K562 (cell line): ENCODE measurements around the gene RAB3C. TPM values are rescaled to one million over a fixed set of nuclear protein-coding genes. Genes with fewer than 3 reads are reported as not detected.

Experiments
- ATAC-seq: fragments of 200-7000 bp; cut with Tn5 transposase; 3 replicates; pipeline ENCODE4 v1.9.1; 2020; ENCODE audit warnings: moderate library complexity
- BruUV-seq: library from RNA; stranded (reverse); fragments of 400-500 nt; replicated peaks from 2 replicates; lab custom pipeline; 2021; lab: Mats Ljungman, UMichigan
- CTCF ChIA-PET: fragments of 300-600 bp; formaldehyde crosslinking; extraction: SDS; loops from one replicate; lab custom pipeline; 2021; ENCODE audit warnings: low intra/inter-chr PET ratio; lab: Yijun Ruan, JAX
- POLR2A ChIA-PET: fragments of 300-600, 350-650 bp; sonication (Branson Sonifier 250); formaldehyde crosslinking; extraction: SDS; loops from one replicate; lab custom pipeline; 2021; ENCODE audit warnings: antibody characterized with exemption, inconsistent platforms; lab: Yijun Ruan, JAX
- DNase-seq, 4 experiments: peaks; one replicate each; pipeline versions ENCODE4 v3.0.0 to v3.0.0-alpha.2; 2011 to 2018; ENCODE audit warnings: low spot score in 3 of 4, mixed read lengths in 3 of 4; ENCODE audit errors: extremely low read depth in 1 of 4
- FAIRE-seq: peaks from 2 replicates; lab custom pipeline; 2011; peaks lifted over from hg19 to GRCh38; lab: Jason Lieb, UNC
- H2AFZ ChIP-seq: 2 replicates; pipeline ENCODE4 v1.6.0; 2011; ENCODE audit warnings: low read depth, low read length, control low read depth, inconsistent platforms
- H3K27ac ChIP-seq: fragments of 200-600 bp; 3 replicates; pipeline ENCODE4 v1.8.0; 2011; ENCODE audit warnings: low read depth, mild to moderate bottlenecking, control low read depth, inconsistent platforms, low read length, moderate library complexity, mixed read lengths; ENCODE audit errors: extremely low read depth
- H3K27me3 ChIP-seq, 2 experiments: fragments of 300-600 bp in 1 of 2; 2 replicates in 1 of 2; 3 replicates in 1 of 2; pipeline versions ENCODE4 v1.6.0 to v1.8.0; 2011; ENCODE audit warnings: inconsistent platforms in 2 of 2, low read length in 2 of 2, mild to moderate bottlenecking in 1 of 2, mixed read lengths in 1 of 2, moderate library complexity in 1 of 2; ENCODE audit not compliant: control insufficient read depth in 2 of 2, insufficient read depth in 2 of 2
- H3K36me3 ChIP-seq: fragments of 300-600 bp; 3 replicates; pipeline ENCODE4 v1.8.0; 2011; ENCODE audit warnings: mild to moderate bottlenecking, low read length, inconsistent platforms; ENCODE audit not compliant: control insufficient read depth, insufficient read depth
- H3K4me1 ChIP-seq, 2 experiments: fragments of 200-600 bp in 1 of 2; replicated peaks in 1 of 2; 2 replicates in 1 of 2; 3 replicates in 1 of 2; pipeline versions ENCODE4 v1.5.1 to v1.8.0; 2011; ENCODE audit warnings: inconsistent platforms in 2 of 2, low read length in 2 of 2, mild to moderate bottlenecking in 1 of 2, mixed read lengths in 1 of 2, moderate library complexity in 1 of 2; ENCODE audit not compliant: control insufficient read depth in 2 of 2, insufficient read depth in 2 of 2
- H3K4me2 ChIP-seq: 2 replicates; pipeline ENCODE4 v1.6.1; 2011; ENCODE audit warnings: low read length, control low read depth, inconsistent platforms, mixed read lengths; ENCODE audit not compliant: insufficient read depth
- H3K4me3 ChIP-seq: fragments of 200-600 bp; sonication (generic), shearing (Covaris generic); 2 replicates; pipeline ENCODE4 v1.5.1; 2016; ENCODE audit warnings: control low read depth, inconsistent platforms
- H3K79me2 ChIP-seq: fragments of 200-600 bp; 3 replicates; pipeline ENCODE4 v1.8.0; 2011; ENCODE audit warnings: low read length, inconsistent platforms; ENCODE audit not compliant: control insufficient read depth, insufficient read depth
- H3K9ac ChIP-seq, 2 experiments: 2 replicates each; pipeline versions ENCODE4 v1.6.0 to v1.6.1; 2011; ENCODE audit warnings: low read depth in 2 of 2, low read length in 2 of 2, control low read depth in 1 of 2, inconsistent platforms in 1 of 2, mild to moderate bottlenecking in 1 of 2, mixed read lengths in 1 of 2; ENCODE audit not compliant: insufficient read depth in 1 of 2
- H3K9me1 ChIP-seq: one replicate; pipeline ENCODE4 v1.6.0; 2011; ENCODE audit warnings: inconsistent platforms, mild to moderate bottlenecking, low read length, moderate library complexity; ENCODE audit not compliant: control insufficient read depth, insufficient read depth
- H3K9me3 ChIP-seq: replicated peaks from 2 replicates; pipeline ENCODE4 v1.5.1; 2011; ENCODE audit warnings: low read depth, low read length, inconsistent platforms; ENCODE audit not compliant: control insufficient read depth, insufficient read depth
- H4K20me1 ChIP-seq: replicated peaks from 2 replicates; pipeline ENCODE4 v1.6.1; 2011; ENCODE audit warnings: low read length, inconsistent platforms, mixed read lengths; ENCODE audit not compliant: control insufficient read depth, insufficient read depth
- SMARCB1 ChIP-seq: IDR thresholded peaks from 2 replicates; pipeline ENCODE4 v1.6.1; 2011; ENCODE audit warnings: improper control_type of control experiment, low read depth; ENCODE audit not compliant: insufficient read length
- WGBS: fragments of 100-300 bp; shearing (Covaris generic); methylation state at CpG from one replicate; pipeline ENCODE4 v1.1.6; 2016; ENCODE audit warnings: low coverage, mixed read lengths; ENCODE audit not compliant: insufficient coverage; ENCODE audit errors: missing lambda C conversion rate; 5-methylcytosine and 5-hydroxymethylcytosine counted together
- in situ Hi-C: fragments of 300-500 bp; cut with MboI; formaldehyde crosslinking; loops from 4 replicates; pipeline ENCODE4 v1.15.0; 2018; ENCODE audit warnings: inconsistent platforms, mixed read lengths
- intact Hi-C: fragments of 100-400 bp; cut with micrococcal nuclease; formaldehyde crosslinking; loops from 2 replicates; pipeline ENCODE4 v1.14.2; 2022
- polyA plus RNA-seq, 8 experiments: library from polyadenylated mRNA; depleted of rRNA in 4 of 8; stranded (reverse) in 5 of 8; unstranded in 3 of 8; fragments of >200 nt; fragmentation: Nextera tagmentation in 2 of 8; fragmentation: Illumina TruSeq in 1 of 8; extraction: Ambion mirVana in 2 of 8; extraction: Trizol in 1 of 8; gene quantifications; 2 replicates each; pipeline versions ENCODE4 v1.2.1 to v1.2.3, GENCODE V29; 2011 to 2014; ENCODE audit warnings: inconsistent platforms in 1 of 8, missing spikeins in 1 of 8
- total RNA-seq, 7 experiments: library from RNA; depleted of rRNA in 6 of 7; stranded (reverse); fragments of >200 nt in 6 of 7; fragmentation: Illumina TruSeq in 2 of 7; extraction: Trizol in 2 of 7; gene quantifications; 2 replicates each; pipeline versions ENCODE4 v1.2.1 to v1.2.3, GENCODE V29; 2011 to 2021; ENCODE audit warnings: low replicate concordance in 1 of 7
- TF ChIP-seq, protein P1 (sequence below), 3 experiments: IDR thresholded peaks in 2 of 3; conservative IDR thresholded peaks in 1 of 3; 2 replicates each; pipeline ENCODE4 v1.5.1; 2011 to 2012; ENCODE audit warnings: low read length in 3 of 3, mild to moderate bottlenecking in 3 of 3, control low read depth in 2 of 3, improper control_type of control experiment in 1 of 3, inconsistent platforms in 1 of 3, low read depth in 1 of 3, mixed read lengths in 1 of 3, moderate library complexity in 1 of 3; ENCODE audit not compliant: insufficient read depth in 2 of 3

Gene RAB3C
- total and polyA plus RNA-seq, 9 of the 15 experiments (the other 6 are each of a cell fraction or from before 2014, with no cell fraction given) = not detected

DNA sequence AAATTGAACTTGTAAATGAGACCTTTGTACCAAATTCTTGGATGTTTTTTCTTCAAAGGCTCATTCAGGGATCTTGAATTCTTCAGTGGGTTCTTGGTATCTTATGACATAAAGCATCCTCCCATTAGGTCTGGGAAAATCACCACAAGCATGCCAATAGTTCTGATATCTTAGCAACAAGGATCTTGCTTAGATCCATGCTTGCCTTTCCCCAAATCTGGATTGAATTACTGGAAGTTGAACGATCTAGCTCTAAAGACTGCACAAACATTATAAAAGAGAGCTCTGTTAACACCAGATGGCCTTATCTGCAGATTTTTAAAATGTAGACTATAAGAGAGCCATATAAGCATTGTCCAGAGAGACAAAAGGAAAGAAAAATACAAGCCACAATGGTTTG, 266.3 kb downstream of the RAB3C start:
- no TSS peak for BruUV-seq
- Histone ChIP-seq H3K36me3 (no peaks in the 10 kb centered on the region), H3K27me3 (no peaks in the 10 kb centered on the region), H3K9me1 (no peaks in the 10 kb centered on the region), H4K20me1 (no peaks in the 10 kb centered on the region), H2AFZ (no peak overlapping the region), H3K4me2 (no peak overlapping the region), H3K4me3 (no peak overlapping the region), H3K9me3 (no peaks in the 10 kb centered on the region), H3K4me1 (no peaks in the 10 kb centered on the region), H3K27ac (no peak overlapping the region), H3K9ac (no peak overlapping the region), H3K79me2 (no peaks in the 10 kb centered on the region)
- ATAC-seq (no peak), DNase-seq (no peak), FAIRE-seq (no peak)
- ChIA-PET POLR2A (no interaction called here), CTCF (interaction anchor here (1.1 to 1.5 kb wide), 2 partner anchors 350 to 353 kb away, joined by 3 to 4 read pairs; no protein-coding TSS in a partner anchor)
- in situ Hi-C loops (no loop called here), intact Hi-C loops (no loop called here)
- TF ChIP-seq SMARCB1 = no peak
- WGBS = 0% methylated on average over 1 of the region's 1 CpG

DNA sequence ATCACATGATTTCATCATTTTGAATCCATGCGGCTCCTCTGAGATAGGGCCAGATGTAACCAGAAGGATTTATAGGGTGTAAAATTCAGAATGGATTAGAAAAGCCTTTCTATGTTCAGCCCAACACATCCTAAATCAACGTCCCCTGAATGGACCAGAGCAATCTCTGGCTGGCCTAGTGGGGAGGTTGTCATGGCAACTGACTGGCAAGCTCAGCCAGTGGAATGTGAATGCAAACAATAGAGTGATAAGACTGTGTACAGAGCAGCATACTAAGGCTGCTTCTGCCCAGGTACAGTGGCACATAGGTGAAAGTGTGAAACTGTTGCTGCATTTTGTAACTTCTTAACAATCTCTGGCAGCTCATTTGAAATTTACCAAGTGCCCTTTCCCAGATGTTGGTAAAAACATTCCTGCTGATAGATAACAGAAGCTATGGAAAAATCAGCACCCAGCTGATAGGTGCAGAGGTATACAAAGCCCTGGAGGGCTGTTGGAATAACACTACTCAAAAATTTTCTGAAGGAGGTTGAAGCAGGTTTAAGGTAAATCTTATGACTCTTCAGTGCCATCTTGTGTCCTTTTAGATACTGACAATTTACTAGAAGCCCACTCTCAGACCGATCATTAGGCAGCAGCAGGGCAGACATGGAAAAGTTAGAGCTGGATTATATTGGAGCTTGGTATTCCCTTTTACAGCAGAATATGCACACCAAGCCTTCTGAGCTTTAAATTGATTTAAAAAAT, 267.2 kb downstream of the RAB3C start:
- in situ Hi-C loops (loop anchor here (25.0 kb wide), 1 partner anchor 1538 kb away; no protein-coding TSS in a partner anchor), intact Hi-C loops (loop anchor here (5.0 kb wide), 1 partner anchor 353 kb away; no protein-coding TSS in a partner anchor)
- 2% methylated on average over 3 of the region's 3 CpGs for WGBS
- Histone ChIP-seq H3K36me3 (no peaks in the 10 kb centered on the region), H2AFZ (no peak overlapping the region), H3K27me3 (no peaks in the 10 kb centered on the region), H3K79me2 (no peaks in the 10 kb centered on the region), H3K27ac (no peak overlapping the region), H3K9me1 (no peaks in the 10 kb centered on the region), H3K4me1 (no peaks in the 10 kb centered on the region), H3K9ac (no peak overlapping the region), H3K4me2 (no peak overlapping the region), H4K20me1 (no peaks in the 10 kb centered on the region), H3K9me3 (no peaks in the 10 kb centered on the region), H3K4me3 (no peak overlapping the region)
- peak in 2 of 4 experiments; percentile 10 to 20 for DNase-seq
- no TSS peak for BruUV-seq
- no peak for FAIRE-seq
- ChIA-PET POLR2A (interaction anchor here (0.5 kb wide), 1 partner anchor 350 kb away, joined by 5 read pairs; no protein-coding TSS in a partner anchor), CTCF (interaction anchor here (0.6 to 1.5 kb wide), 4 partner anchors 351 to 963 kb away, joined by 3 to 4 read pairs (median 3); no protein-coding TSS in a partner anchor)
- peak; percentile 66 for ATAC-seq
- TF ChIP-seq, protein P1, sequence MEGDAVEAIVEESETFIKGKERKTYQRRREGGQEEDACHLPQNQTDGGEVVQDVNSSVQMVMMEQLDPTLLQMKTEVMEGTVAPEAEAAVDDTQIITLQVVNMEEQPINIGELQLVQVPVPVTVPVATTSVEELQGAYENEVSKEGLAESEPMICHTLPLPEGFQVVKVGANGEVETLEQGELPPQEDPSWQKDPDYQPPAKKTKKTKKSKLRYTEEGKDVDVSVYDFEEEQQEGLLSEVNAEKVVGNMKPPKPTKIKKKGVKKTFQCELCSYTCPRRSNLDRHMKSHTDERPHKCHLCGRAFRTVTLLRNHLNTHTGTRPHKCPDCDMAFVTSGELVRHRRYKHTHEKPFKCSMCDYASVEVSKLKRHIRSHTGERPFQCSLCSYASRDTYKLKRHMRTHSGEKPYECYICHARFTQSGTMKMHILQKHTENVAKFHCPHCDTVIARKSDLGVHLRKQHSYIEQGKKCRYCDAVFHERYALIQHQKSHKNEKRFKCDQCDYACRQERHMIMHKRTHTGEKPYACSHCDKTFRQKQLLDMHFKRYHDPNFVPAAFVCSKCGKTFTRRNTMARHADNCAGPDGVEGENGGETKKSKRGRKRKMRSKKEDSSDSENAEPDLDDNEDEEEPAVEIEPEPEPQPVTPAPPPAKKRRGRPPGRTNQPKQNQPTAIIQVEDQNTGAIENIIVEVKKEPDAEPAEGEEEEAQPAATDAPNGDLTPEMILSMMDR (IDR thresholded peaks at IDR 0.05 in 2 of 3, conservative IDR thresholded peaks at IDR 0.05 in 1 of 3; ENCODE audit: insufficient read depth in 2 of 3, low read depth in 1 of 3, low read length in 3 of 3) = peak in 2 of 3 experiments; percentile 31 to 42; a peak in 3 of 6 replicates
